ENCODE data around the gene FGF1. TPM values are rescaled to one million over a fixed set of nuclear protein-coding genes. Genes with fewer than 3 reads are reported as not detected.

FGF1 gene
- total and polyA plus RNA-seq, 2 of the 4 experiments (the other 2 are of a cell fraction): 7.6 to 7.7 TPM

DNA sequence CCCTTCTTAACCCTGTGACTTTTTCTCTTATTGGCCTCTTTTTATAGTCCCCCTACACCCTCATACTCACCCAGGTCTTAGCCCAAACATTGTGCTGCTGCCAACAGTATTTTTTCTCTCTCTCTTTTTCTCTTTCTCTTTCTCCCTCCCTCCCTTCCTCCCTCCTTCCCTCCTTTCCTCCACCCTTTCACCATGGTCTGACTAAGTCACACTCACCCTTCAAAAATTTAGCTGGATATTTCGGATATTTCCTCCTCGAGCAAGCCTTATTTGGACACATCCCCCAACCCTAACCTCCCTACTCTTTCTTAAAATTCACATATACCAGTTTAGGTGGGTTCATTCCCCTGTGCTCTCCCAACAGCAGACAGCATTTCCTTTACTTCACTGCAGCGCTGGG is 64.7 kb downstream of the FGF1 start:
- ATAC-seq (ENCODE audit: low read depth) (peak; percentile 86), DNase-seq (peak; percentile 87)
- in situ Hi-C loops (cut with MboI; ENCODE audit: low sequenced_read_pairs): no loop called here
- Histone ChIP-seq H3K4ac (ENCODE audit: low read depth, low read length) (peak overlapping the region; percentile 99), H3K79me1 (ENCODE audit: low read depth in 1 of 2, low read length in 2 of 2) (peaks cover 4 to 28% of the 10 kb centered on the region in 2 experiments), H3K27me3 (ENCODE audit: control insufficient read depth, insufficient read depth, low read length) (no peaks in the 10 kb centered on the region), H3K4me2 (ENCODE audit: low read depth, low read length) (peak overlapping the region; percentile 90), H3K4me3 (ENCODE audit: insufficient read depth, low read depth, low read length) (peak overlapping the region; percentile 5; the same call in 1 of the 2 replicates), H3K9me3 (ENCODE audit: control insufficient read depth, insufficient read depth, low read length) (no peaks in the 10 kb centered on the region), H3K27ac (ENCODE audit: insufficient read depth, low read length) (peak overlapping the region; percentile 92), H2AFZ (replicated peaks; ENCODE audit: low read length, poor library complexity) (peak overlapping the region; percentile 75), H4K91ac (ENCODE audit: insufficient read depth, low read depth, low read length) (peak overlapping the region; percentile 100), H3K23ac (ENCODE audit: low read depth, low read length) (peak overlapping the region; percentile 94), H2BK20ac (ENCODE audit: low read depth, low read length) (peak overlapping the region; percentile 98), H3K9me1 (ENCODE audit: insufficient read depth, low read length) (peaks cover 8% of the 10 kb centered on the region), H2BK120ac (ENCODE audit: low read depth, low read length) (peak overlapping the region; percentile 98), H2AK5ac (ENCODE audit: low read depth, low read length) (peak overlapping the region; percentile 98), H4K5ac (ENCODE audit: low read depth, low read length) (peak overlapping the region; percentile 100), H2BK5ac (ENCODE audit: low read depth, low read length, poor library complexity, severe bottlenecking) (peak overlapping the region; percentile 98), H3K36me3 (ENCODE audit: control insufficient read depth, insufficient read depth, low read length) (no peaks in the 10 kb centered on the region), H3K14ac (replicated peaks; ENCODE audit: low read depth, low read length) (peak overlapping the region; percentile 97), H4K8ac (ENCODE audit: low read depth in 2 of 2, low read length in 2 of 2) (peak overlapping the region; percentile 98 to 99), H2BK15ac (ENCODE audit: low read depth, low read length) (peak overlapping the region; percentile 100), H3K56ac (ENCODE audit: extremely low read depth, insufficient read depth, low read length) (peak overlapping the region; percentile 95), H3K18ac (ENCODE audit: low read depth, low read length) (peak overlapping the region; percentile 100), H3K9ac (ENCODE audit: low read depth, low read length) (peak overlapping the region; percentile 79), H2AK9ac (replicated peaks; ENCODE audit: low read depth, low read length, poor library complexity) (peak overlapping the region; percentile 86), H3K4me1 (ENCODE audit: control insufficient read depth, insufficient read depth, low read length) (peaks cover 24% of the 10 kb centered on the region), H4K20me1 (ENCODE audit: insufficient read depth, low read length) (no peaks in the 10 kb centered on the region)
- POLR2A ChIA-PET (ENCODE audit: unreplicated experiment): interaction anchor here (0.6 kb wide), 1 partner anchor 23 kb away, joined by 3 read pairs; no protein-coding TSS in a partner anchor
- intact Hi-C loops (cut with micrococcal nuclease): loop anchor here (2.0 kb wide), 1 partner anchor 24 kb away; no protein-coding TSS in a partner anchor
- CTCF ChIA-PET: interaction anchor here (0.6 to 1.0 kb wide), 2 partner anchors 34 to 109 kb away, joined by 3 to 4 read pairs; no protein-coding TSS in a partner anchor
- TF ChIP-seq, protein P1, sequence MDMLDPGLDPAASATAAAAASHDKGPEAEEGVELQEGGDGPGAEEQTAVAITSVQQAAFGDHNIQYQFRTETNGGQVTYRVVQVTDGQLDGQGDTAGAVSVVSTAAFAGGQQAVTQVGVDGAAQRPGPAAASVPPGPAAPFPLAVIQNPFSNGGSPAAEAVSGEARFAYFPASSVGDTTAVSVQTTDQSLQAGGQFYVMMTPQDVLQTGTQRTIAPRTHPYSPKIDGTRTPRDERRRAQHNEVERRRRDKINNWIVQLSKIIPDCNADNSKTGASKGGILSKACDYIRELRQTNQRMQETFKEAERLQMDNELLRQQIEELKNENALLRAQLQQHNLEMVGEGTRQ (IDR thresholded peaks at IDR 0.05; ENCODE audit: low read depth, low read length): no peak
- TF ChIP-seq RCOR1 (IDR thresholded peaks at IDR 0.05; ENCODE audit: insufficient replicate concordance, low read length) (no peak), POLR2A (IDR thresholded peaks at IDR 0.05; ENCODE audit: low read depth, low read length) (no peak; the same call in 1 of the 2 replicates), FOS (IDR thresholded peaks at IDR 0.05; ENCODE audit: low read depth, low read length) (peak; percentile 43; the same call in 1 of the 2 replicates), MAZ (IDR thresholded peaks at IDR 0.05; ENCODE audit: borderline replicate concordance, low read depth, low read length) (peak; percentile 58; the same call in 1 of the 2 replicates), MXI1 (IDR thresholded peaks at IDR 0.05; ENCODE audit: borderline replicate concordance, low read depth, low read length) (no peak), RFX5 (IDR thresholded peaks at IDR 0.05; ENCODE audit: low read depth, low read length) (no peak), CHD1 (IDR thresholded peaks at IDR 0.05; ENCODE audit: low read depth, low read length) (no peak), NFE2L2 (IDR thresholded peaks at IDR 0.05; ENCODE audit: low read depth, low read length) (no peak), CEBPB (IDR thresholded peaks at IDR 0.05; ENCODE audit: low read depth, low read length) (no peak), SMC3 (IDR thresholded peaks at IDR 0.05; ENCODE audit: low read depth, low read length) (no peak), MAFK (IDR thresholded peaks at IDR 0.05; ENCODE audit: low read depth, low read length) (no peak), BHLHE40 (IDR thresholded peaks at IDR 0.05; ENCODE audit: low read depth, low read length) (no peak), RAD21 (IDR thresholded peaks at IDR 0.05; ENCODE audit: low read length) (no peak)
- TF ChIP-seq, protein P2, sequence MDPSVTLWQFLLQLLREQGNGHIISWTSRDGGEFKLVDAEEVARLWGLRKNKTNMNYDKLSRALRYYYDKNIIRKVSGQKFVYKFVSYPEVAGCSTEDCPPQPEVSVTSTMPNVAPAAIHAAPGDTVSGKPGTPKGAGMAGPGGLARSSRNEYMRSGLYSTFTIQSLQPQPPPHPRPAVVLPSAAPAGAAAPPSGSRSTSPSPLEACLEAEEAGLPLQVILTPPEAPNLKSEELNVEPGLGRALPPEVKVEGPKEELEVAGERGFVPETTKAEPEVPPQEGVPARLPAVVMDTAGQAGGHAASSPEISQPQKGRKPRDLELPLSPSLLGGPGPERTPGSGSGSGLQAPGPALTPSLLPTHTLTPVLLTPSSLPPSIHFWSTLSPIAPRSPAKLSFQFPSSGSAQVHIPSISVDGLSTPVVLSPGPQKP (IDR thresholded peaks at IDR 0.05; ENCODE audit: borderline replicate concordance, low read depth, low read length): no peak
- TF ChIP-seq, protein P3, sequence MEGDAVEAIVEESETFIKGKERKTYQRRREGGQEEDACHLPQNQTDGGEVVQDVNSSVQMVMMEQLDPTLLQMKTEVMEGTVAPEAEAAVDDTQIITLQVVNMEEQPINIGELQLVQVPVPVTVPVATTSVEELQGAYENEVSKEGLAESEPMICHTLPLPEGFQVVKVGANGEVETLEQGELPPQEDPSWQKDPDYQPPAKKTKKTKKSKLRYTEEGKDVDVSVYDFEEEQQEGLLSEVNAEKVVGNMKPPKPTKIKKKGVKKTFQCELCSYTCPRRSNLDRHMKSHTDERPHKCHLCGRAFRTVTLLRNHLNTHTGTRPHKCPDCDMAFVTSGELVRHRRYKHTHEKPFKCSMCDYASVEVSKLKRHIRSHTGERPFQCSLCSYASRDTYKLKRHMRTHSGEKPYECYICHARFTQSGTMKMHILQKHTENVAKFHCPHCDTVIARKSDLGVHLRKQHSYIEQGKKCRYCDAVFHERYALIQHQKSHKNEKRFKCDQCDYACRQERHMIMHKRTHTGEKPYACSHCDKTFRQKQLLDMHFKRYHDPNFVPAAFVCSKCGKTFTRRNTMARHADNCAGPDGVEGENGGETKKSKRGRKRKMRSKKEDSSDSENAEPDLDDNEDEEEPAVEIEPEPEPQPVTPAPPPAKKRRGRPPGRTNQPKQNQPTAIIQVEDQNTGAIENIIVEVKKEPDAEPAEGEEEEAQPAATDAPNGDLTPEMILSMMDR (conservative IDR thresholded peaks at IDR 0.05; ENCODE audit: low read depth, low read length): no peak
- BruUV-seq (replicated peaks): no TSS peak
- dilution Hi-C loops (cut with HindIII; ENCODE audit: low sequenced_read_pairs, unreplicated experiment): no loop called here
- WGBS, 2 experiments (ENCODE audit: extremely low coverage in 2 of 2, insufficient read length in 1 of 2): 21% methylated on average over 3 of the region's 3 CpGs; no CpG with 5 or more reads in 1 of the 2 experiments
